SU-DHL-6 (cell line): ENCODE measurements around the gene NABP1.

Source experiments
- H2AFZ ChIP-seq: fragments of 200-600 bp; sonication (generic); 2 replicates; pipeline ENCODE4 v1.6.1; 2014; ENCODE audit warnings: low read depth, mild to moderate bottlenecking, moderate library complexity, mixed read lengths, antibody characterized with exemption, low read length; ENCODE audit not compliant: severe bottlenecking
- H3F3A ChIP-seq: fragments of 200-600 bp; shearing (Covaris generic); 2 replicates; pipeline ENCODE4 v1.6.0; 2016; ENCODE audit warnings: antibody characterized with exemption, mild to moderate bottlenecking; ENCODE audit not compliant: insufficient read depth
- H3K27ac ChIP-seq: fragments of 200-600 bp; sonication (generic); 2 replicates; pipeline ENCODE4 v1.5.1; 2016; ENCODE audit warnings: low read depth, mild to moderate bottlenecking, low read length, moderate library complexity, mixed read lengths
- H3K27me3 ChIP-seq: fragments of 200-600 bp; sonication (generic), shearing (Covaris generic); 2 replicates; pipeline ENCODE4 v1.6.0; 2014; ENCODE audit warnings: mild to moderate bottlenecking, low read length
- H3K36me3 ChIP-seq: fragments of 200-600 bp; sonication (generic); 2 replicates; pipeline ENCODE4 v1.6.1; 2014; ENCODE audit warnings: mild to moderate bottlenecking, low read length, mixed read lengths
- H3K4me2 ChIP-seq: fragments of 300-600, 200-600 bp; shearing (Covaris generic), sonication (generic); 2 replicates; pipeline ENCODE4 v1.6.0; 2014; ENCODE audit warnings: low read length, low read depth, mild to moderate bottlenecking; ENCODE audit not compliant: poor library complexity, severe bottlenecking
- H3K4me3 ChIP-seq: fragments of 200-600 bp; sonication (generic); 2 replicates; pipeline ENCODE4 v1.5.1; 2014; ENCODE audit warnings: antibody characterized with exemption, low read length, mild to moderate bottlenecking, mixed read lengths; ENCODE audit not compliant: insufficient read depth, poor library complexity, severe bottlenecking
- H3K79me2 ChIP-seq: fragments of 200-600 bp; sonication (generic); 2 replicates; pipeline ENCODE4 v1.6.1; 2014; ENCODE audit warnings: mild to moderate bottlenecking, low read length, moderate library complexity; ENCODE audit not compliant: insufficient read depth
- H3K9ac ChIP-seq: fragments of 200-600 bp; sonication (generic); 2 replicates; pipeline ENCODE4 v1.7.0; 2014; ENCODE audit warnings: mild to moderate bottlenecking, low read length
- H3K9me2 ChIP-seq: fragments of 200-600 bp; sonication (generic); replicated peaks from 2 replicates; pipeline ENCODE4 v1.6.1; 2014; ENCODE audit warnings: low read length; ENCODE audit not compliant: insufficient read depth
- H3K9me3 ChIP-seq: fragments of 200-600 bp; sonication (generic); 2 replicates; pipeline ENCODE4 v1.6.1; 2014; ENCODE audit warnings: low read length, mixed read lengths; ENCODE audit not compliant: insufficient read depth
- H4K20me1 ChIP-seq: fragments of 200-600 bp; sonication (generic); 2 replicates; pipeline ENCODE4 v1.6.1; 2014; ENCODE audit warnings: low read depth, mild to moderate bottlenecking, antibody characterized with exemption, low read length, moderate library complexity, mixed read lengths
- EZH2phosphoT487 ChIP-seq: fragments of 200-600 bp; sonication (generic), shearing (Covaris generic); conservative IDR thresholded peaks from 2 replicates; pipeline ENCODE4 v1.6.1; 2018; ENCODE audit warnings: mild to moderate bottlenecking, antibody characterized with exemption, low read length, moderate library complexity, mixed read lengths
- TF ChIP-seq, protein P1 (sequence below): fragments of 200-600 bp; sonication (generic); IDR thresholded peaks from one replicate; pipeline ENCODE4 v1.5.1; 2017; ENCODE audit warnings: antibody characterized with exemption, mild to moderate bottlenecking, low read length, moderate library complexity; ENCODE audit not compliant: insufficient read depth, poor library complexity, severe bottlenecking

NABP1 gene

DNA sequence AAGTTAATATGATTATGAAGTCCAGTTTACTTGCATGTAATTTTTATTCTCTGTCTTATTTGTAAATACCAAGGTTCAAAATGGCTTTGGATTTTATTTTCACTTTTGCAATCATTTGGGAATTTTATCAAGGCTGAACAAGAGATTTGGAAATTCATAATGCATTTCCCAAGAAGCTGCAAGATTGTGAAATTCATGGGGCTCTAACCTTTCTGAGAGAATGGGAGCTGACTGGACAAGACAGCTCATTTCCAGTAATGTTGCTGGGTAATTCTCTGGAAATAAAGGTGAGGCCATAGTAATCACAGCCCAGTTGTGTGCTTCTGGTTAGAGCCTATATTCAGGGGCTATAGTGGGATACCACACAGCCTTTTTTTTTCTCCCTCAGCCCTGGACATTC lies 21.5 kb upstream of the NABP1 start:
- H3K9ac ChIP-seq = no peak overlapping the region
- TF ChIP-seq, protein P1, sequence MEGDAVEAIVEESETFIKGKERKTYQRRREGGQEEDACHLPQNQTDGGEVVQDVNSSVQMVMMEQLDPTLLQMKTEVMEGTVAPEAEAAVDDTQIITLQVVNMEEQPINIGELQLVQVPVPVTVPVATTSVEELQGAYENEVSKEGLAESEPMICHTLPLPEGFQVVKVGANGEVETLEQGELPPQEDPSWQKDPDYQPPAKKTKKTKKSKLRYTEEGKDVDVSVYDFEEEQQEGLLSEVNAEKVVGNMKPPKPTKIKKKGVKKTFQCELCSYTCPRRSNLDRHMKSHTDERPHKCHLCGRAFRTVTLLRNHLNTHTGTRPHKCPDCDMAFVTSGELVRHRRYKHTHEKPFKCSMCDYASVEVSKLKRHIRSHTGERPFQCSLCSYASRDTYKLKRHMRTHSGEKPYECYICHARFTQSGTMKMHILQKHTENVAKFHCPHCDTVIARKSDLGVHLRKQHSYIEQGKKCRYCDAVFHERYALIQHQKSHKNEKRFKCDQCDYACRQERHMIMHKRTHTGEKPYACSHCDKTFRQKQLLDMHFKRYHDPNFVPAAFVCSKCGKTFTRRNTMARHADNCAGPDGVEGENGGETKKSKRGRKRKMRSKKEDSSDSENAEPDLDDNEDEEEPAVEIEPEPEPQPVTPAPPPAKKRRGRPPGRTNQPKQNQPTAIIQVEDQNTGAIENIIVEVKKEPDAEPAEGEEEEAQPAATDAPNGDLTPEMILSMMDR = no peak
- TF ChIP-seq EZH2phosphoT487 = no peak
- no peaks in the 10 kb centered on the region for H3K36me3 ChIP-seq
- no peaks in the 10 kb centered on the region for H3K9me2 ChIP-seq
- H4K20me1 ChIP-seq = no peaks in the 10 kb centered on the region
- no peak overlapping the region for H3K4me3 ChIP-seq
- H3K4me2 ChIP-seq = no peak overlapping the region
- no peaks in the 10 kb centered on the region for H3K27me3 ChIP-seq
- H2AFZ ChIP-seq = no peak overlapping the region
- H3K79me2 ChIP-seq = no peaks in the 10 kb centered on the region
- no peaks in the 10 kb centered on the region for H3K9me3 ChIP-seq
- H3F3A ChIP-seq = no peaks in the 10 kb centered on the region
- no peak overlapping the region for H3K27ac ChIP-seq

GRCh38 chr2:191656792-191657191 lies 21.1 kb upstream of the NABP1 start:
- Histone ChIP-seq H3K27me3 (no peaks in the 10 kb centered on the region), H3K79me2 (no peaks in the 10 kb centered on the region), H3K9me2 (no peaks in the 10 kb centered on the region), H2AFZ (no peak overlapping the region), H3K9ac (no peak overlapping the region), H3K27ac (no peak overlapping the region), H3K4me2 (no peak overlapping the region), H3F3A (no peaks in the 10 kb centered on the region), H3K4me3 (no peak overlapping the region), H4K20me1 (no peaks in the 10 kb centered on the region), H3K36me3 (no peaks in the 10 kb centered on the region), H3K9me3 (no peaks in the 10 kb centered on the region)
- TF ChIP-seq EZH2phosphoT487 = no peak
- TF ChIP-seq, protein P1 = no peak

- no peaks in the 10 kb centered on the region for H3K9me2 ChIP-seq
- H3F3A ChIP-seq = no peaks in the 10 kb centered on the region
- H3K27me3 ChIP-seq = no peaks in the 10 kb centered on the region
- H2AFZ ChIP-seq = no peak overlapping the region
- H4K20me1 ChIP-seq = no peaks in the 10 kb centered on the region
- no peak overlapping the region for H3K27ac ChIP-seq
- H3K4me2 ChIP-seq = no peak overlapping the region
- no peaks in the 10 kb centered on the region for H3K79me2 ChIP-seq
- H3K4me3 ChIP-seq = no peak overlapping the region
- no peaks in the 10 kb centered on the region for H3K36me3 ChIP-seq
- no peak for TF ChIP-seq EZH2phosphoT487
- TF ChIP-seq, protein P1 = no peak
- H3K9me3 ChIP-seq = no peaks in the 10 kb centered on the region
- no peak overlapping the region for H3K9ac ChIP-seq
Observed at GRCh38 chr2:191657977-191658376, 20.0 kb upstream of the NABP1 start.
